Activated naive CD4-positive, alpha-beta T cell treated with anti-CD3 and anti-CD28 coated beads, Interleukin-2, amount 50 U/mL, for 16 hours (primary cell): ENCODE results near the gene MBNL3.
"Not testable (repeated sequence)": the region's sequence is repeated elsewhere in the genome, so short reads cannot be mapped to it uniquely, and the experiment has no call there.

Experiments used
- DNase-seq: peaks from one replicate; pipeline ENCODE4 v3.0.0-alpha.2; 2020

The MBNL3 gene

GRCh38 chrX:132474544-132475248, 14.1 kb downstream of the MBNL3 start:
- DNase-seq, result no peak

GRCh38 chrX:132472397-132472796, 16.4 kb downstream of the MBNL3 start:
- no peak for DNase-seq

- no peak for DNase-seq
Measured at GRCh38 chrX:132470831-132471230, 18.0 kb downstream of the MBNL3 start.

GRCh38 chrX:132470179-132470578, 18.7 kb downstream of the MBNL3 start:
- DNase-seq, result no peak

- no peak for DNase-seq
Measured at GRCh38 chrX:132468454-132468853, 20.4 kb downstream of the MBNL3 start.

- no peak for DNase-seq
Measured at GRCh38 chrX:132467989-132468388, 20.8 kb downstream of the MBNL3 start.

- DNase-seq, result no peak
Measured at GRCh38 chrX:132467026-132467425, 21.8 kb downstream of the MBNL3 start.

- no peak for DNase-seq
Measured at GRCh38 chrX:132463411-132463810, 25.4 kb downstream of the MBNL3 start.

- no peak for DNase-seq
Measured at GRCh38 chrX:132461886-132462285, 27.0 kb downstream of the MBNL3 start.

- DNase-seq, result no peak
Measured at GRCh38 chrX:132452911-132453550, 35.8 kb downstream of the MBNL3 start.

GRCh38 chrX:132445909-132446308, 42.9 kb downstream of the MBNL3 start:
- DNase-seq, result not testable (repeated sequence)

- no peak for DNase-seq
Measured at GRCh38 chrX:132444936-132445335, 43.9 kb downstream of the MBNL3 start.

GRCh38 chrX:132443196-132444135, 45.4 kb downstream of the MBNL3 start:
- no peak for DNase-seq

- no peak for DNase-seq
Measured at GRCh38 chrX:132442691-132443090, 46.1 kb downstream of the MBNL3 start.

GRCh38 chrX:132435222-132435621, 53.6 kb downstream of the MBNL3 start:
- no peak for DNase-seq

- no peak for DNase-seq
Measured at GRCh38 chrX:132433551-132433950, 55.3 kb downstream of the MBNL3 start.

GRCh38 chrX:132433001-132433400, 55.8 kb downstream of the MBNL3 start:
- DNase-seq, result no peak

- no peak for DNase-seq
Measured at GRCh38 chrX:132428896-132429295, 59.9 kb downstream of the MBNL3 start.

- no peak for DNase-seq
Measured at GRCh38 chrX:132426695-132427281, 62.0 kb downstream of the MBNL3 start.

GRCh38 chrX:132425744-132426318, 63.0 kb downstream of the MBNL3 start:
- DNase-seq, result no peak

- no peak for DNase-seq
Measured at GRCh38 chrX:132423323-132423722, 65.5 kb downstream of the MBNL3 start.

GRCh38 chrX:132415012-132415411, 73.8 kb downstream of the MBNL3 start:
- DNase-seq, result no peak

GRCh38 chrX:132414404-132414803, 74.4 kb downstream of the MBNL3 start:
- DNase-seq, result no peak
